ENCODE measurements around the gene GAL.

GAL gene

DNA sequence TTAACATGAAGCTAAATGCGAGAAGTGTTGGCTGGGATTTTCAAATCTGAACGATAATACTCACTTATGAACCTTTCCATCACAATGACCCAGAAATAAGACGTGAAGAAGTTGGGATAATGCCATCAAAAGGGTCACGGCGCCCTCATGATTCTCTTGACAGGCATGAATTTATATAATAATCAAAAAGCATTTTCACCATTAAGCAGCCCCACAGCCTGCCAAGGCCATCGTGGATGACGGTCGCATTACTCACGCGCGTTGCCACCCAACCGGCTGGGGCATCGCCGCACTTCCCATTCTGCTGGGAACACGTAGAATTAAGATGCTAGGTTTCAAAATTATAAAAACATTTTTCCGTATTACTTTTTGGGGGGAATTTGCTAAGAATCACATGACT lies 18.9 kb upstream of the GAL start:
- Histone ChIP-seq H3K27ac (replicated peaks) (no peak overlapping the region), H3K27me3 (ENCODE audit: insufficient read depth, poor library complexity, severe bottlenecking) (no peaks in the 10 kb centered on the region)

DNA sequence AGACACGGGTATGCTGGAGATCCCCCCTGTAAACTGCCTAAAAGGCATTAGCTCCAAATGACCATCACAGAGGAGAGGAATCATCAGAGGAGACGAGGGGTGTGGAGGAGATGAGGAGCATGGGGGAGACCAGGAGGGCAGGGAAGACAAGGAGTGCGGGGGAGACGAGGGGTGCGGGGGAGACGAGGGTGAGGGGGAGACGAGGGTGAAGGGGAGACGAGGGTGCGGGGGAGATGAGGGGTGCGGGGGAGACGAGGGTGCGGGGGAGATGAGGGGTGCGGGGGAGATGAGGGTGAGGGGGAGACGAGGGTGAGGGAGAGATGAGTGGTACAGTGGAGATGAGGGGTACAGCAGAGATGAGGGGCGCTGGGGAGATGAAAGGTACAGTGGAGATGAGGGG lies 17.5 kb upstream of the GAL start:
- Histone ChIP-seq H3K27me3 (ENCODE audit: insufficient read depth, poor library complexity, severe bottlenecking) (no peaks in the 10 kb centered on the region), H3K4me3 (replicated peaks; ENCODE audit: insufficient read depth, low read length) (no peak overlapping the region), H3K27ac (replicated peaks) (no peak overlapping the region)
- TF ChIP-seq SPI1 (IDR thresholded peaks at IDR 0.05; ENCODE audit: borderline replicate concordance, low read depth) (no peak), GABPA (IDR thresholded peaks at IDR 0.05; ENCODE audit: low read depth) (no peak)
- TF ChIP-seq, protein P1, sequence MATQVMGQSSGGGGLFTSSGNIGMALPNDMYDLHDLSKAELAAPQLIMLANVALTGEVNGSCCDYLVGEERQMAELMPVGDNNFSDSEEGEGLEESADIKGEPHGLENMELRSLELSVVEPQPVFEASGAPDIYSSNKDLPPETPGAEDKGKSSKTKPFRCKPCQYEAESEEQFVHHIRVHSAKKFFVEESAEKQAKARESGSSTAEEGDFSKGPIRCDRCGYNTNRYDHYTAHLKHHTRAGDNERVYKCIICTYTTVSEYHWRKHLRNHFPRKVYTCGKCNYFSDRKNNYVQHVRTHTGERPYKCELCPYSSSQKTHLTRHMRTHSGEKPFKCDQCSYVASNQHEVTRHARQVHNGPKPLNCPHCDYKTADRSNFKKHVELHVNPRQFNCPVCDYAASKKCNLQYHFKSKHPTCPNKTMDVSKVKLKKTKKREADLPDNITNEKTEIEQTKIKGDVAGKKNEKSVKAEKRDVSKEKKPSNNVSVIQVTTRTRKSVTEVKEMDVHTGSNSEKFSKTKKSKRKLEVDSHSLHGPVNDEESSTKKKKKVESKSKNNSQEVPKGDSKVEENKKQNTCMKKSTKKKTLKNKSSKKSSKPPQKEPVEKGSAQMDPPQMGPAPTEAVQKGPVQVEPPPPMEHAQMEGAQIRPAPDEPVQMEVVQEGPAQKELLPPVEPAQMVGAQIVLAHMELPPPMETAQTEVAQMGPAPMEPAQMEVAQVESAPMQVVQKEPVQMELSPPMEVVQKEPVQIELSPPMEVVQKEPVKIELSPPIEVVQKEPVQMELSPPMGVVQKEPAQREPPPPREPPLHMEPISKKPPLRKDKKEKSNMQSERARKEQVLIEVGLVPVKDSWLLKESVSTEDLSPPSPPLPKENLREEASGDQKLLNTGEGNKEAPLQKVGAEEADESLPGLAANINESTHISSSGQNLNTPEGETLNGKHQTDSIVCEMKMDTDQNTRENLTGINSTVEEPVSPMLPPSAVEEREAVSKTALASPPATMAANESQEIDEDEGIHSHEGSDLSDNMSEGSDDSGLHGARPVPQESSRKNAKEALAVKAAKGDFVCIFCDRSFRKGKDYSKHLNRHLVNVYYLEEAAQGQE (IDR thresholded peaks at IDR 0.05; ENCODE audit: insufficient replicate concordance, low read depth): no peak
- no peak for DNase-seq (ENCODE audit: low read depth in 1 of 2, low spot score in 1 of 2)

More for the DNA sequence above, 18.9 kb upstream of the GAL start:
- no peak overlapping the region for H3K4me3 ChIP-seq (replicated peaks; ENCODE audit: insufficient read depth, low read length)
- TF ChIP-seq GABPA (IDR thresholded peaks at IDR 0.05; ENCODE audit: low read depth): no peak
- TF ChIP-seq, protein P2, sequence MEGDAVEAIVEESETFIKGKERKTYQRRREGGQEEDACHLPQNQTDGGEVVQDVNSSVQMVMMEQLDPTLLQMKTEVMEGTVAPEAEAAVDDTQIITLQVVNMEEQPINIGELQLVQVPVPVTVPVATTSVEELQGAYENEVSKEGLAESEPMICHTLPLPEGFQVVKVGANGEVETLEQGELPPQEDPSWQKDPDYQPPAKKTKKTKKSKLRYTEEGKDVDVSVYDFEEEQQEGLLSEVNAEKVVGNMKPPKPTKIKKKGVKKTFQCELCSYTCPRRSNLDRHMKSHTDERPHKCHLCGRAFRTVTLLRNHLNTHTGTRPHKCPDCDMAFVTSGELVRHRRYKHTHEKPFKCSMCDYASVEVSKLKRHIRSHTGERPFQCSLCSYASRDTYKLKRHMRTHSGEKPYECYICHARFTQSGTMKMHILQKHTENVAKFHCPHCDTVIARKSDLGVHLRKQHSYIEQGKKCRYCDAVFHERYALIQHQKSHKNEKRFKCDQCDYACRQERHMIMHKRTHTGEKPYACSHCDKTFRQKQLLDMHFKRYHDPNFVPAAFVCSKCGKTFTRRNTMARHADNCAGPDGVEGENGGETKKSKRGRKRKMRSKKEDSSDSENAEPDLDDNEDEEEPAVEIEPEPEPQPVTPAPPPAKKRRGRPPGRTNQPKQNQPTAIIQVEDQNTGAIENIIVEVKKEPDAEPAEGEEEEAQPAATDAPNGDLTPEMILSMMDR (IDR thresholded peaks at IDR 0.05; ENCODE audit: insufficient read depth, low read length): no peak
- no peak for DNase-seq (ENCODE audit: low read depth in 1 of 2, low spot score in 1 of 2)

DNA sequence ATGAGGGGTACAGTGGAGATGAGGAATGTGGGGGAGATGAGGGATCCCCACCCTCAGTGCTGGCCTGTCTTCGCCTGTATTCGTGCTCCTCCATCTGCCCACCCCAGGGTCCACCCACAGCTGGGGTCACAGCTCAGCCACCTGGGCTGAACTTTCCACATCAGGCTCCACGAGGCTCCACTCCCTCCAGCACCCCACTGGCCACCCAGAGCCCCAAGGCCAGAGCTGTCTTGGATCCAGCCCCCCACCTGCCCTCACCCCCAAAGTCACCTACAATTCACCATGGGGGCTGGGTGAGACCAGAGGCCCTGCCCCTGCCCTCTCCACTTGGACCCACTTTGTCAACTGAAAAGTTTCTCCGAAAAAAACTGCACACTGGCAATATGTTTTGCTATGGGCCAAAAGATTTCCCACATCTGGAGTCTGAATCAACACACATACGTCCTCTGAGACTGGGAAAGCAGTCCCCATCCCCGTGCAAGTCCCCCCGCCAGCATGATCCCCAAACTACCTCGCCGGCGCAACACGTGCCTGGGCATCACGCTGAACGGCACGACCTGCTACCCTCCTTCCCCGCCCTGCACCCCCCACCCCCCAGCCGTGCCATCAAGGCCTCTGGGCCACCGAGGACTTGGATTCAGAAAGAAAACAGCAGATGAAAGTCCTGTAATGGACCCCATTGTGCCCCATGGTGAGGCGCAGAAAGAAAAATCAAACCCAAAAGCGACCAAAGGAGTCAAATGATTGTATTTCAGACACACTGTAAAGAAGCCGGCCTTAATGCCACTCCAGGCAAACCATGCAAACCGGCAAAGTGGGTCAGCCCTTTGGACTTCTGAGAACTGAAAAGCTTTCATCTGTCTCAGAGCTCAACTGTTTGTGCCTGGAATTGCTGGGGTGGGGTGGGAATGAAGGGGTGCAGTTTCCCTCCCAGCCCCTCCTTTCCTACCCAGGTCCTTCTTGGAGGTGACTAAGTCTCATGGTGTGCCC lies 16.5 kb upstream of the GAL start:
- no peak overlapping the region for H3K4me3 ChIP-seq (replicated peaks; ENCODE audit: insufficient read depth, low read length)
- no peaks in the 10 kb centered on the region for H3K27me3 ChIP-seq (ENCODE audit: insufficient read depth, poor library complexity, severe bottlenecking)
- DNase-seq (ENCODE audit: low read depth in 1 of 2, low spot score in 1 of 2): no peak
- TF ChIP-seq POLR2AphosphoS5 (IDR thresholded peaks at IDR 0.05; ENCODE audit: low read depth) (no peak), GABPA (IDR thresholded peaks at IDR 0.05; ENCODE audit: low read depth) (no peak), SPI1 (IDR thresholded peaks at IDR 0.05; ENCODE audit: borderline replicate concordance, low read depth) (no peak)
- TF ChIP-seq, protein P1 (IDR thresholded peaks at IDR 0.05; ENCODE audit: insufficient replicate concordance, low read depth): no peak
- TF ChIP-seq, protein P2 (IDR thresholded peaks at IDR 0.05; ENCODE audit: insufficient read depth, low read length): no peak
- no peak overlapping the region for H3K27ac ChIP-seq (replicated peaks)

DNA sequence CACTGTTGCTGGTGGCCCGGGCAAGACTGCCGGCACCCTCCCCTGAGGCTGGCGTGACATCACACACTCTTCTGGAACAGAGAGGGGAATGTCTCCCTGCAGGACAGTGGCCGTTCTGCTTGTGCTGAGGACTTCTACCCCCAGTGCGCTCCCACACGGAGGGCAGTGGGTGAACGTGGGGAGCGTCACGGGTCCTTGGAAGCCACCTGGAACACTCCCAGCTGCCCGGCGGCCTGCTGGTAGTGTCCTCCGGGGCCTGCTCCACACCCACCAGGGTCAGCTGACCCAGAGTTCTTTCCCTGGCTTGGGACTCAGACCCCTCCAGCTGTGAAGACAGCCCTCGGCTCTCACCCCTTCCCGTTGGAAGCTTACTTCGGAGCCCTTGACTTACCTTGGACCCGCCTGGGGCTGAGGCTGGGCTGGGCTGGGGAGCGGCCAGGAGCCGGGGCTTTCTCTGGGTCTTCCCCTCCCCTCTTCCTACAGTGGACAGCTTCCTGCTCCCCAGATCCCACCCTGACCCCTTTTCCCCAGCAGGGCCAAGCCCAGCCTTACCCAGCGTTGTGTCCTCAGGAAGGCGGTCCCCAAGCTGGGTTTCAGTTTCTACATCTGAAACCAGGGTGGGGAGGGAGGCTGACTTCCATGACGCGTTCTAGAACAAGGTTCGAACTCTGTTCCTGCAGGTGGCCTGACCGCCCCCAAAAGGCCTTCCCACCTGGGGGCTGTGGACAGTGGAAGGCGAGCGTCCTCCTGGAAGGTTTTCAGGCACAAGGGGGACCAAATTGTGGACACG lies 14.8 kb upstream of the GAL start:
- no peak for DNase-seq (ENCODE audit: low read depth in 1 of 2, low spot score in 1 of 2)
- TF ChIP-seq POLR2AphosphoS5 (IDR thresholded peaks at IDR 0.05; ENCODE audit: low read depth): no peak
- TF ChIP-seq SPI1 (IDR thresholded peaks at IDR 0.05; ENCODE audit: borderline replicate concordance, low read depth): no peak
- TF ChIP-seq, protein P1 (IDR thresholded peaks at IDR 0.05; ENCODE audit: insufficient replicate concordance, low read depth): no peak
- TF ChIP-seq GABPA (IDR thresholded peaks at IDR 0.05; ENCODE audit: low read depth): no peak
- TF ChIP-seq, protein P2 (IDR thresholded peaks at IDR 0.05; ENCODE audit: insufficient read depth, low read length): no peak
- Histone ChIP-seq H3K4me3 (replicated peaks; ENCODE audit: insufficient read depth, low read length) (no peak overlapping the region), H3K27me3 (ENCODE audit: insufficient read depth, poor library complexity, severe bottlenecking) (no peaks in the 10 kb centered on the region), H3K27ac (replicated peaks) (no peak overlapping the region)

Data from HL-60 (cell line).